Chondrocyte (in vitro differentiated cells): ENCODE data around the gene ATP7B. TPM values are rescaled to one million over a fixed set of nuclear protein-coding genes. Genes with fewer than 3 reads are reported as not detected.

Experiments used
- DNase-seq: peaks from one replicate; pipeline ENCODE4 v3.0.0; 2021; ENCODE audit warnings: mixed read lengths, low spot score
- H3K27ac Mint-ChIP-seq: one replicate; pipeline ENCODE4 v1.8.0; 2021; ENCODE audit warnings: mild to moderate bottlenecking, moderate library complexity, mixed read lengths; ENCODE audit not compliant: unreplicated experiment
- H3K27me3 Mint-ChIP-seq: 2 replicates; pipeline ENCODE4 v1.8.0; 2021; ENCODE audit warnings: low read depth, mixed read lengths
- H3K36me3 Mint-ChIP-seq: 2 replicates; pipeline ENCODE4 v1.8.0; 2021; ENCODE audit warnings: low read depth, mixed read lengths
- H3K4me1 Mint-ChIP-seq: 2 replicates; pipeline ENCODE4 v1.8.0; 2021; ENCODE audit warnings: low read depth, mild to moderate bottlenecking, mixed read lengths
- H3K4me3 Mint-ChIP-seq: one replicate; pipeline ENCODE4 v1.8.0; 2021; ENCODE audit warnings: mild to moderate bottlenecking, moderate library complexity, mixed read lengths; ENCODE audit not compliant: unreplicated experiment
- H3K9me3 Mint-ChIP-seq: 2 replicates; pipeline ENCODE4 v1.8.0; 2021; ENCODE audit warnings: low read depth, mixed read lengths
- total RNA-seq: library from RNA; stranded (reverse); gene quantifications from 3 replicates; pipeline ENCODE4 v1.2.1, GENCODE V29; 2021
- TF ChIP-seq, protein P1 (sequence below): fragments of 200-600 bp; sonication (generic); IDR thresholded peaks from 2 replicates; pipeline ENCODE4 v1.5.0; 2021; ENCODE audit warnings: antibody characterized with exemption, mild to moderate bottlenecking, moderate library complexity

The ATP7B gene
- total RNA-seq, 1 donor from 2014 or later = 16.8 TPM

GRCh38 chr13:51934461-51935087, 76.7 kb downstream of the ATP7B start:
- no peaks in the 10 kb centered on the region for H3K9me3 Mint-ChIP-seq
- no peaks in the 10 kb centered on the region for H3K27me3 Mint-ChIP-seq
- H3K27ac Mint-ChIP-seq = no peak overlapping the region
- H3K4me3 Mint-ChIP-seq = no peak overlapping the region
- H3K36me3 Mint-ChIP-seq = peaks cover 9% of the 10 kb centered on the region
- TF ChIP-seq, protein P1, sequence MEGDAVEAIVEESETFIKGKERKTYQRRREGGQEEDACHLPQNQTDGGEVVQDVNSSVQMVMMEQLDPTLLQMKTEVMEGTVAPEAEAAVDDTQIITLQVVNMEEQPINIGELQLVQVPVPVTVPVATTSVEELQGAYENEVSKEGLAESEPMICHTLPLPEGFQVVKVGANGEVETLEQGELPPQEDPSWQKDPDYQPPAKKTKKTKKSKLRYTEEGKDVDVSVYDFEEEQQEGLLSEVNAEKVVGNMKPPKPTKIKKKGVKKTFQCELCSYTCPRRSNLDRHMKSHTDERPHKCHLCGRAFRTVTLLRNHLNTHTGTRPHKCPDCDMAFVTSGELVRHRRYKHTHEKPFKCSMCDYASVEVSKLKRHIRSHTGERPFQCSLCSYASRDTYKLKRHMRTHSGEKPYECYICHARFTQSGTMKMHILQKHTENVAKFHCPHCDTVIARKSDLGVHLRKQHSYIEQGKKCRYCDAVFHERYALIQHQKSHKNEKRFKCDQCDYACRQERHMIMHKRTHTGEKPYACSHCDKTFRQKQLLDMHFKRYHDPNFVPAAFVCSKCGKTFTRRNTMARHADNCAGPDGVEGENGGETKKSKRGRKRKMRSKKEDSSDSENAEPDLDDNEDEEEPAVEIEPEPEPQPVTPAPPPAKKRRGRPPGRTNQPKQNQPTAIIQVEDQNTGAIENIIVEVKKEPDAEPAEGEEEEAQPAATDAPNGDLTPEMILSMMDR = no peak
- DNase-seq = no peak
- H3K4me1 Mint-ChIP-seq = no peaks in the 10 kb centered on the region

GRCh38 chr13:51933466-51934058, 77.7 kb downstream of the ATP7B start:
- H3K4me3 Mint-ChIP-seq = no peak overlapping the region
- DNase-seq = no peak
- H3K4me1 Mint-ChIP-seq = no peaks in the 10 kb centered on the region
- H3K36me3 Mint-ChIP-seq = peaks cover 5% of the 10 kb centered on the region
- no peak overlapping the region for H3K27ac Mint-ChIP-seq
- no peaks in the 10 kb centered on the region for H3K9me3 Mint-ChIP-seq
- no peaks in the 10 kb centered on the region for H3K27me3 Mint-ChIP-seq
- TF ChIP-seq, protein P1 = no peak

GRCh38 chr13:51932231-51932630, 79.0 kb downstream of the ATP7B start:
- Mint-ChIP-seq H3K27me3 (no peaks in the 10 kb centered on the region), H3K9me3 (no peaks in the 10 kb centered on the region), H3K4me1 (no peaks in the 10 kb centered on the region), H3K36me3 (peaks cover 5% of the 10 kb centered on the region), H3K4me3 (no peak overlapping the region), H3K27ac (no peak overlapping the region)
- TF ChIP-seq, protein P1 = no peak
- DNase-seq = no peak

DNA sequence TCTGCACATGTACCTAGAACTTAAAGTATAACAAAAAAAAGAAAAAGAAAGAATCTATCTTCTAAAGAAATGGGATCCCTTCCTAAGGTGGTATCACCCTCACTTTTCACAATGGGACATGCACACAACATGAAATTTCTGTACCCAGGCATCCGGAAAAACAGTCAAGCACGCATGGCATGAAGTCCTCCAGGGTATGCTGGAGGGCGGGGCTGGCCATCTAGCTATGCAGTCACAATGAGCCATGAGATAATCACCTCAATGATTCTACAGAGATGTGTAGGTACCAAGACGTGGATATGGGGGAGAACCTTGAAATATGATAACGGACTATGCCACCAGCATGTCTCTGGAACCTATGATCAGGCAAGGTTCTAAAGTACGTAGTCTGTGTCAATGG, 79.6 kb downstream of the ATP7B start:
- Mint-ChIP-seq H3K27ac (no peak overlapping the region), H3K36me3 (peaks cover 5% of the 10 kb centered on the region), H3K27me3 (no peaks in the 10 kb centered on the region), H3K9me3 (no peaks in the 10 kb centered on the region), H3K4me3 (no peak overlapping the region), H3K4me1 (no peaks in the 10 kb centered on the region)
- no peak for DNase-seq
- TF ChIP-seq, protein P1 = no peak

DNA sequence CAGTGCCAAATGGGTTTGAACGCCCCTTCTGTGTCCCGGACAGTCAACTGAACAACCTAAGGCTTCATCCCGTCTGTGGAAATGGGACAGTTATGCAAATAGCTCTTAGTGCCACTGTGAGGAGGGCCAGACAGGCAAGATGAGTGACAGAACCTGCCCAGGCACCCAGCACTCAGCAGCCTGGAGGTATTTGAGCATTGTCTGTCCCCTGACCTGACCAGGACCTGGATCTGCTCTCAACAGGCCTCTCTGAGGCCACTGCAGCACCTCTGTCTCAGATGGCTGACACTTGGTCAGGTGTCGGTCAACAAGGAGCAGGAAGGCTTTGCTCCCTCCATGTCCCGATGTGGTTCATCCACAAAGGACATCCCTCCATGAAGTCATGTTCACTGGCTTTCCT, 81.6 kb downstream of the ATP7B start:
- no peak overlapping the region for H3K4me3 Mint-ChIP-seq
- H3K36me3 Mint-ChIP-seq = peaks cover 5% of the 10 kb centered on the region
- no peaks in the 10 kb centered on the region for H3K9me3 Mint-ChIP-seq
- no peaks in the 10 kb centered on the region for H3K4me1 Mint-ChIP-seq
- TF ChIP-seq, protein P1 = no peak
- no peak for DNase-seq
- H3K27me3 Mint-ChIP-seq = no peaks in the 10 kb centered on the region
- no peak overlapping the region for H3K27ac Mint-ChIP-seq
